HL-60 (cell line): ENCODE results near the gene ZFAND3.

Experiments
- CTCF ChIP-seq: IDR thresholded peaks from one replicate; pipeline ENCODE4 v1.5.1; 2011; ENCODE audit warnings: low read length, control low read depth, inconsistent platforms; ENCODE audit not compliant: insufficient read depth
- POLR2AphosphoS5 ChIP-seq: IDR thresholded peaks from 2 replicates; pipeline ENCODE4 v1.6.1; 2012; ENCODE audit warnings: low read depth
- SPI1 ChIP-seq: IDR thresholded peaks from 2 replicates; pipeline ENCODE4 v1.6.1; 2012; ENCODE audit warnings: low read depth, mild to moderate bottlenecking, borderline replicate concordance

GRCh38 chr6:37987018-37987417 lies 167.5 kb downstream of the ZFAND3 start:
- TF ChIP-seq POLR2AphosphoS5 (no peak), CTCF (no peak), SPI1 (no peak)
